Liver (tissue), 9 donors: ENCODE measurements around the gene NPPA. TPM values are rescaled to one million over a fixed set of nuclear protein-coding genes. Genes with fewer than 3 reads are reported as not detected.

Experiments
- DNase-seq: peaks from one replicate; pipeline ENCODE4 v3.0.0-alpha.2; 2017; ENCODE audit warnings: low spot score
- H3K27ac ChIP-seq, 2 donors: one replicate each; pipeline ENCODE4 v1.7.0; 2013; ENCODE audit warnings: inconsistent platforms in 2 of 2, low read length in 2 of 2, control low read depth in 1 of 2, low read depth in 1 of 2, mild to moderate bottlenecking in 1 of 2
- H3K27me3 ChIP-seq, 4 donors: one replicate each; pipeline versions ENCODE4 v1.6.1 to v1.7.0; 2013; ENCODE audit warnings: low read length in 3 of 4, inconsistent platforms in 1 of 4, mild to moderate bottlenecking in 1 of 4, moderate library complexity in 1 of 4; ENCODE audit not compliant: control insufficient read depth in 4 of 4, insufficient read depth in 4 of 4
- H3K36me3 ChIP-seq, 4 donors: one replicate each; pipeline versions ENCODE4 v1.6.1 to v1.7.0; 2013; ENCODE audit warnings: low read length in 3 of 4, mild to moderate bottlenecking in 3 of 4, low read depth in 1 of 4, moderate library complexity in 1 of 4; ENCODE audit not compliant: control insufficient read depth in 4 of 4, insufficient read depth in 3 of 4
- H3K4me1 ChIP-seq, 4 donors: one replicate each; pipeline versions ENCODE4 v1.6.1 to v1.7.0; 2013; ENCODE audit warnings: low read length in 3 of 4, mild to moderate bottlenecking in 3 of 4, moderate library complexity in 1 of 4; ENCODE audit not compliant: control insufficient read depth in 4 of 4, insufficient read depth in 4 of 4
- H3K4me3 ChIP-seq, 3 donors: one replicate each; pipeline versions ENCODE4 v1.6.1 to v1.7.0; 2013; ENCODE audit warnings: low read length in 3 of 3, control low read depth in 1 of 3, low read depth in 1 of 3, mild to moderate bottlenecking in 1 of 3
- H3K9ac ChIP-seq, 2 donors: one replicate each; pipeline ENCODE4 v1.7.0; 2013; ENCODE audit warnings: low read length in 2 of 2, mild to moderate bottlenecking in 2 of 2, moderate library complexity in 2 of 2, control low read depth in 1 of 2, low read depth in 1 of 2
- H3K9me3 ChIP-seq, 4 donors: one replicate each; pipeline versions ENCODE4 v1.6.1 to v1.7.0; 2013; ENCODE audit warnings: low read length in 3 of 4; ENCODE audit not compliant: control insufficient read depth in 4 of 4
- ATF3 ChIP-seq: IDR thresholded peaks from 2 replicates; pipeline ENCODE4 v1.6.1; 2016; ENCODE audit warnings: antibody characterized with exemption
- EGR1 ChIP-seq, 2 donors: IDR thresholded peaks; 2 replicates each; pipeline ENCODE4 v1.6.1; 2016 to 2018; ENCODE audit warnings: antibody characterized with exemption in 2 of 2, low read depth in 2 of 2
- FOXA1 ChIP-seq: IDR thresholded peaks from 2 replicates; pipeline ENCODE4 v1.6.1; 2016; ENCODE audit warnings: antibody characterized with exemption
- FOXA2 ChIP-seq: IDR thresholded peaks from 2 replicates; pipeline ENCODE4 v1.6.1; 2016; ENCODE audit warnings: antibody characterized with exemption
- GABPA ChIP-seq, 2 donors: IDR thresholded peaks in 1 of 2; conservative IDR thresholded peaks in 1 of 2; 2 replicates each; pipeline ENCODE4 v1.6.1; 2016; ENCODE audit warnings: antibody characterized with exemption in 2 of 2, mild to moderate bottlenecking in 1 of 2, moderate library complexity in 1 of 2
- HNF4A ChIP-seq, 2 donors: conservative IDR thresholded peaks; 2 replicates each; pipeline ENCODE4 v1.6.1; 2016; ENCODE audit warnings: antibody characterized with exemption in 2 of 2, mild to moderate bottlenecking in 2 of 2
- HNF4G ChIP-seq: IDR thresholded peaks from 2 replicates; pipeline ENCODE4 v1.6.1; 2016; ENCODE audit warnings: antibody characterized with exemption
- MAX ChIP-seq: IDR thresholded peaks from 2 replicates; pipeline ENCODE4 v1.6.1; 2016; ENCODE audit warnings: antibody characterized with exemption
- RAD21 ChIP-seq, 2 donors: IDR thresholded peaks; 2 replicates each; pipeline ENCODE4 v1.6.1; 2016; ENCODE audit warnings: antibody characterized with exemption in 2 of 2, mild to moderate bottlenecking in 2 of 2
- REST ChIP-seq: IDR thresholded peaks from 2 replicates; pipeline ENCODE4 v1.6.1; 2016; ENCODE audit warnings: antibody characterized with exemption, mild to moderate bottlenecking
- RXRA ChIP-seq, 2 donors: IDR thresholded peaks; 2 replicates each; pipeline ENCODE4 v1.6.1; 2017 to 2018; ENCODE audit warnings: antibody characterized with exemption in 2 of 2, mild to moderate bottlenecking in 1 of 2
- TAF1 ChIP-seq: conservative IDR thresholded peaks from 2 replicates; pipeline ENCODE4 v1.6.1; 2016; ENCODE audit warnings: antibody characterized with exemption, mild to moderate bottlenecking
- ZBTB33 ChIP-seq: IDR thresholded peaks from 2 replicates; pipeline ENCODE4 v1.6.1; 2016; ENCODE audit warnings: antibody characterized with exemption
- WGBS: extraction: QIAGEN DNeasy Blood & Tissue Kit; methylation state at CpG from one replicate; pipeline ENCODE4 v1.1.7; 2013; 5-methylcytosine and 5-hydroxymethylcytosine counted together
- polyA plus RNA-seq, 2 donors: library from polyadenylated mRNA; stranded (reverse) in 1 of 2; unstranded in 1 of 2; fragments of 200-250 nt in 1 of 2; fragments of >200 nt in 1 of 2; fragmentation: Nextera tagmentation in 1 of 2; extraction: Ambion mirVana in 1 of 2; gene quantifications; one replicate each; pipeline versions ENCODE4 v1.2.1 to v1.2.3, GENCODE V29; 2013 to 2015
- total RNA-seq, 2 donors: library from RNA; depleted of rRNA; stranded (reverse); fragments of >200 nt; gene quantifications; one replicate each; pipeline ENCODE4 v1.2.3, GENCODE V29; 2014
- TF ChIP-seq, protein P1 (sequence below): fragments of 150-350 bp; IDR thresholded peaks from 2 replicates; pipeline ENCODE4 v1.5.1; 2017; ENCODE audit warnings: improper control_type of control experiment, low read depth, low read length; ENCODE audit not compliant: missing input control
- donor health status: healthy.
- donor health status: healthy.
- donor health status: healthy.
- donor health status: healthy.
- donor health status: healthy.

The NPPA gene
- total and polyA plus RNA-seq, 4 donors, result 0.12 TPM; not detected in 3

DNA sequence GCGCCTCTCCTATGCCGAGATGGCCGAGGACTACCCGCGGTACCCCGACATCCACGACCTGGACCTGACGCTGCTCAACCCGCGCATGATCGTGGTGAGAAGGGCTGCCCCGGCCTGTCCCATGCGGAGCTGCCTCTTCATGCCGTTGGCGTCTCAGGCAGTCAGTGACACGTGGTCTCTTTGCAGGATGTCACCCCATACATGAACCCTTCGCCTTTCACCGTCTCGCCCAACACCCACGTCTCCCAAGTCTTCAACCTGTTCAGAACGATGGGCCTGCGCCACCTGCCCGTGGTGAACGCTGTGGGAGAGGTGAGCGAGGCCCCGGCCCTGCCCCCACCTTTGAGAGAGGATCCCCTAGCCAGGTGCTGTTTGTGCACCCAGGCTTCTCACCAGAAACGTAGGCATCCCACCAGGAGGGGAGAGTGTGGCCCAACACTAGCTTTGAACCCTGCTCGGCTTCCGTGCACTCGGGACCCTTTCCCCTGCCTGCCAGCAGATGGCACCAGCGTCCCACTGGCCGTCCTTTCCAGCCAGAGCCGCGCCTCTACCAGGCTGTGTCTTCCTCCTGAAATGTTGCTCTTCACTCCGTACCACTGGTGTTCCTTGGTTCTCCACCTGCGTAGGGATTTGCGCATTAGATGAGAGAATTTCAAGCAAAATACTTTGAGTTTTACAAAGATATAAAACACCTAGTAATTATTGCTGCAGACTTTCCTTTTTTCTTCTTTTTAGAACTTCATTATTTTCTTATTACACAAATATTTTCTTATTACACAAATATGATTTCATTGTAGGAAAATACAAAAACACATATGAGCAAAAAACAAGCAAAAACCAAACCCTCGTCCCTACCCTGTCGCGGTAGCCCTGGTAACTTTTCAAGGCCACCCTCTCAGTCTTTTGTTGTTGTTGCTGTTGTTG is 9.0 kb downstream of the NPPA start:
- Histone ChIP-seq H3K27ac (peak overlapping the region; percentile 95 to 96), H3K27me3 (no peaks in the 10 kb centered on the region), H3K9me3 (no peaks in the 10 kb centered on the region), H3K36me3 (peaks cover 5 to 46% (median 34%) of the 10 kb centered on the region in 4 donors), H3K4me1 (peaks cover 19 to 41% (median 35%) of the 10 kb centered on the region in 4 donors), H3K4me3 (no peak overlapping the region), H3K9ac (peak overlapping the region in 1 of 2 donors; percentile 46)
- 56% methylated on average over 40 of the region's 40 CpGs for whole genome bisulfite sequencing
- no peak for TF ChIP-seq TAF1
- no peak for TF ChIP-seq MAX
- TF ChIP-seq HNF4G, result no peak
- TF ChIP-seq HNF4A (conservative IDR thresholded peaks at IDR 0.05), result no peak
- no peak for TF ChIP-seq FOXA1
- TF ChIP-seq, protein P1, sequence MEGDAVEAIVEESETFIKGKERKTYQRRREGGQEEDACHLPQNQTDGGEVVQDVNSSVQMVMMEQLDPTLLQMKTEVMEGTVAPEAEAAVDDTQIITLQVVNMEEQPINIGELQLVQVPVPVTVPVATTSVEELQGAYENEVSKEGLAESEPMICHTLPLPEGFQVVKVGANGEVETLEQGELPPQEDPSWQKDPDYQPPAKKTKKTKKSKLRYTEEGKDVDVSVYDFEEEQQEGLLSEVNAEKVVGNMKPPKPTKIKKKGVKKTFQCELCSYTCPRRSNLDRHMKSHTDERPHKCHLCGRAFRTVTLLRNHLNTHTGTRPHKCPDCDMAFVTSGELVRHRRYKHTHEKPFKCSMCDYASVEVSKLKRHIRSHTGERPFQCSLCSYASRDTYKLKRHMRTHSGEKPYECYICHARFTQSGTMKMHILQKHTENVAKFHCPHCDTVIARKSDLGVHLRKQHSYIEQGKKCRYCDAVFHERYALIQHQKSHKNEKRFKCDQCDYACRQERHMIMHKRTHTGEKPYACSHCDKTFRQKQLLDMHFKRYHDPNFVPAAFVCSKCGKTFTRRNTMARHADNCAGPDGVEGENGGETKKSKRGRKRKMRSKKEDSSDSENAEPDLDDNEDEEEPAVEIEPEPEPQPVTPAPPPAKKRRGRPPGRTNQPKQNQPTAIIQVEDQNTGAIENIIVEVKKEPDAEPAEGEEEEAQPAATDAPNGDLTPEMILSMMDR, result peak; percentile 99
- TF ChIP-seq REST, result peak; percentile 41
- peak in 1 of 2 donors; percentile 6 for TF ChIP-seq RXRA (IDR thresholded peaks at IDR 0.05)
- no peak for TF ChIP-seq GABPA (IDR thresholded peaks at IDR 0.05 in 1 of 2, conservative IDR thresholded peaks at IDR 0.05 in 1 of 2)
- TF ChIP-seq ATF3, result no peak
- peak; percentile 99 for TF ChIP-seq RAD21 (IDR thresholded peaks at IDR 0.05)
- peak; percentile 86 for DNase-seq

- no peak for DNase-seq
- H3K27me3 ChIP-seq, result no peaks in the 10 kb centered on the region
- no peak for TF ChIP-seq TAF1
- TF ChIP-seq, protein P1, result no peak
- TF ChIP-seq GABPA (IDR thresholded peaks at IDR 0.05 in 1 of 2, conservative IDR thresholded peaks at IDR 0.05 in 1 of 2), result no peak
- no peak for TF ChIP-seq EGR1 (IDR thresholded peaks at IDR 0.05; ENCODE audit: low read depth in 2 of 2)
- TF ChIP-seq RXRA (IDR thresholded peaks at IDR 0.05), result no peak
- no peak for TF ChIP-seq ZBTB33
- no peak for TF ChIP-seq HNF4G
- TF ChIP-seq MAX, result no peak
- TF ChIP-seq FOXA2, result no peak
- H3K4me3 ChIP-seq, result no peak overlapping the region
- no peak overlapping the region for H3K27ac ChIP-seq
- peaks cover 5 to 54% (median 37%) of the 10 kb centered on the region in 4 donors for H3K36me3 ChIP-seq
- H3K4me1 ChIP-seq, result peaks cover 15 to 36% (median 31%) of the 10 kb centered on the region in 4 donors
- no peaks in the 10 kb centered on the region for H3K9me3 ChIP-seq
- H3K9ac ChIP-seq, result no peak overlapping the region
- 84% methylated on average over 11 of the region's 11 CpGs for WGBS
These were observed 9.7 kb downstream of the NPPA start for GRCh38 chr1:11837767-11838348.
